Suprapubic skin (tissue), 4 donors: ENCODE data around the gene IARS2. TPM values are rescaled to one million over a fixed set of nuclear protein-coding genes. Genes with fewer than 3 reads are reported as not detected.

Experiments used
- DNase-seq, 2 donors: peaks; one replicate each; pipeline ENCODE4 v3.0.0-alpha.2; 2019; ENCODE audit warnings: low spot score in 2 of 2
- H3K27ac ChIP-seq: fragments of 200-600 bp; sonication (generic); one replicate; pipeline ENCODE4 v1.5.1; 2019
- H3K27me3 ChIP-seq: fragments of 200-600 bp; sonication (generic); one replicate; pipeline ENCODE4 v1.5.1; 2019
- H3K36me3 ChIP-seq: fragments of 200-600 bp; sonication (generic); one replicate; pipeline ENCODE4 v1.5.1; 2019
- H3K4me1 ChIP-seq: fragments of 200-600 bp; sonication (generic); one replicate; pipeline ENCODE4 v1.5.1; 2019
- H3K4me3 ChIP-seq: fragments of 200-600 bp; sonication (generic); one replicate; pipeline ENCODE4 v1.5.1; 2019; ENCODE audit warnings: mild to moderate bottlenecking
- H3K9me3 ChIP-seq: fragments of 200-600 bp; sonication (generic); one replicate; pipeline ENCODE4 v1.5.1; 2019
- CTCF ChIP-seq, 2 donors: fragments of 200-600 bp in 1 of 2; fragments of 450-650 bp in 1 of 2; sonication (generic) in 1 of 2; IDR thresholded peaks; one replicate each; pipeline ENCODE4 v1.5.1; 2016 to 2019; ENCODE audit warnings: antibody characterized with exemption in 2 of 2, mild to moderate bottlenecking in 1 of 2, moderate library complexity in 1 of 2
- EP300 ChIP-seq: sonication (generic); formaldehyde crosslinking; IDR thresholded peaks from one replicate; pipeline ENCODE4 v1.6.1; 2017; ENCODE audit warnings: antibody characterized with exemption
- POLR2A ChIP-seq, 2 donors: fragments of 450-650 bp; IDR thresholded peaks; one replicate each; pipeline ENCODE4 v1.6.1; 2017; ENCODE audit warnings: antibody characterized with exemption in 2 of 2, mild to moderate bottlenecking in 2 of 2, moderate library complexity in 2 of 2
- POLR2AphosphoS5 ChIP-seq, 3 donors: sonication (generic); formaldehyde crosslinking; IDR thresholded peaks; one replicate each; pipeline ENCODE4 v1.6.1; 2017; ENCODE audit warnings: antibody characterized with exemption in 3 of 3
- WGBS: methylation state at CpG from one replicate; pipeline ENCODE4 v1.1.5; 2018; 5-methylcytosine and 5-hydroxymethylcytosine counted together
- total RNA-seq, 4 donors: library from RNA; depleted of rRNA; stranded (reverse); fragments of >200 nt; gene quantifications; one replicate each; pipeline ENCODE4 v1.1.0, GENCODE V29; 2016

Gene IARS2
- 10 to 100 TPM; 49.7 to 73.3 (median 64.6) TPM for total RNA-seq

GRCh38 chr1:220094016-220094911, at the start of gene IARS2:
Gene IARS2, plus strand, starts transcription at chr1:220094132. Its CDS starts 85 bp downstream, at chr1:220094217.
- Histone ChIP-seq H3K36me3 (peaks cover 23% of the 10 kb centered on the region), H3K9me3 (no peaks in the 10 kb centered on the region), H3K4me1 (peaks cover 19% of the 10 kb centered on the region), H3K27ac (peak within 1 kb of the TSS; percentile 84), H3K27me3 (no peaks in the 10 kb centered on the region), H3K4me3 (peak within 1 kb of the TSS; percentile 79)
- no peak for TF ChIP-seq POLR2AphosphoS5 (IDR thresholded peaks at IDR 0.05)
- no peak for TF ChIP-seq EP300
- no peak for TF ChIP-seq POLR2A (IDR thresholded peaks at IDR 0.05)
- TF ChIP-seq CTCF (IDR thresholded peaks at IDR 0.05): no peak
- 4% methylated on average over 32 of the region's 73 CpGs for WGBS
- DNase-seq: peak; percentile 91 to 93

GRCh38 chr1:220044678-220045355, 49.1 kb upstream of the IARS2 start:
- no peaks in the 10 kb centered on the region for H3K27me3 ChIP-seq
- no peak for DNase-seq
- no peaks in the 10 kb centered on the region for H3K9me3 ChIP-seq
- H3K4me1 ChIP-seq: peaks cover 24% of the 10 kb centered on the region
- peaks cover 11% of the 10 kb centered on the region for H3K36me3 ChIP-seq
- 58% methylated on average over 4 of the region's 4 CpGs for WGBS
- H3K4me3 ChIP-seq: peak overlapping the region; percentile 86
- H3K27ac ChIP-seq: no peak overlapping the region
- TF ChIP-seq EP300 (no peak), POLR2AphosphoS5 (IDR thresholded peaks at IDR 0.05) (no peak), POLR2A (IDR thresholded peaks at IDR 0.05) (no peak), CTCF (IDR thresholded peaks at IDR 0.05) (no peak)

- Histone ChIP-seq H3K36me3 (peaks cover 4% of the 10 kb centered on the region), H3K4me1 (peaks cover 24% of the 10 kb centered on the region), H3K27me3 (no peaks in the 10 kb centered on the region), H3K4me3 (peak overlapping the region; percentile 86), H3K9me3 (no peaks in the 10 kb centered on the region), H3K27ac (peak overlapping the region; percentile 85)
- no peak for DNase-seq
- 28% methylated on average over 17 of the region's 17 CpGs for WGBS
- TF ChIP-seq POLR2A (IDR thresholded peaks at IDR 0.05) (no peak), CTCF (IDR thresholded peaks at IDR 0.05) (no peak), POLR2AphosphoS5 (IDR thresholded peaks at IDR 0.05) (no peak), EP300 (no peak)
These were observed 48.4 kb upstream of the IARS2 start for GRCh38 chr1:220045356-220046051.

- Histone ChIP-seq H3K27me3 (no peaks in the 10 kb centered on the region), H3K4me1 (peaks cover 24% of the 10 kb centered on the region), H3K4me3 (peak within 1 kb of the TSS; percentile 86), H3K36me3 (peaks cover 3% of the 10 kb centered on the region), H3K27ac (peak within 1 kb of the TSS; percentile 85), H3K9me3 (no peaks in the 10 kb centered on the region)
- WGBS: under 1% methylated on average over 26 of the region's 71 CpGs
- TF ChIP-seq POLR2AphosphoS5 (IDR thresholded peaks at IDR 0.05) (peak; percentile 11 to 77 (median 71)), POLR2A (IDR thresholded peaks at IDR 0.05) (no peak), CTCF (IDR thresholded peaks at IDR 0.05) (peak; percentile 84 to 88)
- DNase-seq: peak; percentile 94
These were observed 47.6 kb upstream of the IARS2 start, which contains the start of gene EPRS1 for GRCh38 chr1:220046052-220046930. Gene EPRS1, minus strand, starts transcription at chr1:220046505. Its CDS starts 117 bp downstream, at chr1:220046388.
